Heart left ventricle (tissue), 13 donors: ENCODE measurements around the gene ADI1.

Experiments
- POLR2A ChIP-seq, 2 donors: fragments of 450-650 bp; IDR thresholded peaks; one replicate each; pipeline ENCODE4 v1.6.1; 2017; ENCODE audit warnings: antibody characterized with exemption in 2 of 2, mild to moderate bottlenecking in 2 of 2, moderate library complexity in 2 of 2
- TF ChIP-seq, protein P1 (sequence below), 12 donors: fragments of 200-600 bp; sonication (generic) in 4 of 12; IDR thresholded peaks; one replicate each; pipeline versions ENCODE4 v1.5.0 to v1.8.0; 2018 to 2022; ENCODE audit warnings: antibody characterized with exemption in 12 of 12, mild to moderate bottlenecking in 5 of 12
- donor health status: ischemic (EF 13 %, LVEDD 7.1; RV severe dilation, severe dysfunction).
- donor health status: DM: no; HTN: yes; CAD: no.
- donor health status: DM: no; HTN: no; CAD: no.
- donor health status: ischemic (EF 25% LVEDD 6.9; RV normal size, moderate dysfunction).
- donor health status: ischemic (EF 25% LVEDD 5.7; RV mildly dilated, moderate dysfunction).
- donor health status: ischemic (EF 35%, LVEDD 5.7; RV mildly dilated, moderate dysfunction).
- donor health status: nonischemic (EF 11% LVEDD 7.7; RV severe dilation, severe dysfunction).
- donor health status: DM: yes; HTN: yes; CAD: no.
- donor health status: PGD.
- donor health status: ischemic (EF 29% LVEDD 5.4; RV normal size, mild dysfunction).
- donor health status: nonischemic (EF 23%, LVEDD 6.1; RV moderate dilation, normal function).

DNA sequence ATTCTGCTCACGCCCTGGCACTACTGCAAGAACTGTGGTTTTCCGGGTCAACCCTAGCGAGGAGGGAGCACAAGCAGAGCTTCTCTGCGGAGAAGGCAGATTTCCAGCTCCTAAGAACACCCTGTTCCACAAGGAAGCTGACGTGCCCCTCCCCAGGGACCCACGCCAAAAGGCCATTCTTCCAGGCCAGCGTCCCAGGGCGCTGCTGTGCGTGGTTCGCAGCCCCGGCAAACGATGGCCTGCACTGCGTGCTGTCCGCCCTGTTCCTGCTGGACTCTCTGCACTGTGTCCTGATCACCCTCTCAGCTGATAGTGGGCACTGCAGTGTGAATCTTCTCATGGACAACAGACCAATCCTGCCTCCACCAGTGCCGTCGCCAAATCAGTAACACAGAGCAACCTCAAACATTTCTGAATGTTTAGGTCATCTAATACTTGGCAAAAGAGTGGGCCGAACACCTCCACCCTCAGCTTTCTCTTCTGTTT, 49.1 kb downstream of the ADI1 start:
- TF ChIP-seq, protein P1, sequence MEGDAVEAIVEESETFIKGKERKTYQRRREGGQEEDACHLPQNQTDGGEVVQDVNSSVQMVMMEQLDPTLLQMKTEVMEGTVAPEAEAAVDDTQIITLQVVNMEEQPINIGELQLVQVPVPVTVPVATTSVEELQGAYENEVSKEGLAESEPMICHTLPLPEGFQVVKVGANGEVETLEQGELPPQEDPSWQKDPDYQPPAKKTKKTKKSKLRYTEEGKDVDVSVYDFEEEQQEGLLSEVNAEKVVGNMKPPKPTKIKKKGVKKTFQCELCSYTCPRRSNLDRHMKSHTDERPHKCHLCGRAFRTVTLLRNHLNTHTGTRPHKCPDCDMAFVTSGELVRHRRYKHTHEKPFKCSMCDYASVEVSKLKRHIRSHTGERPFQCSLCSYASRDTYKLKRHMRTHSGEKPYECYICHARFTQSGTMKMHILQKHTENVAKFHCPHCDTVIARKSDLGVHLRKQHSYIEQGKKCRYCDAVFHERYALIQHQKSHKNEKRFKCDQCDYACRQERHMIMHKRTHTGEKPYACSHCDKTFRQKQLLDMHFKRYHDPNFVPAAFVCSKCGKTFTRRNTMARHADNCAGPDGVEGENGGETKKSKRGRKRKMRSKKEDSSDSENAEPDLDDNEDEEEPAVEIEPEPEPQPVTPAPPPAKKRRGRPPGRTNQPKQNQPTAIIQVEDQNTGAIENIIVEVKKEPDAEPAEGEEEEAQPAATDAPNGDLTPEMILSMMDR (IDR thresholded peaks at IDR 0.05), result no peak
- TF ChIP-seq POLR2A (IDR thresholded peaks at IDR 0.05), result peak in 1 of 2 donors; percentile 31
